HL-60 (cell line): ENCODE data around the gene HMGCL.

ENCODE experiments used
- DNase-seq, 2 experiments: peaks; one replicate each; pipeline ENCODE4 v3.0.0-alpha.2; 2010 to 2020; ENCODE audit warnings: low read depth in 1 of 2, low spot score in 1 of 2
- H3K27ac ChIP-seq: fragments of 250-450 bp; sonication (Bioruptor Pico); replicated peaks from 2 replicates; pipeline ENCODE4 v1.5.1; 2020; ENCODE audit warnings: mild to moderate bottlenecking, moderate library complexity
- H3K27me3 ChIP-seq: fragments of 250-450 bp; sonication (Bioruptor Pico); 2 replicates; pipeline ENCODE4 v1.5.1; 2021; ENCODE audit warnings: mild to moderate bottlenecking, moderate library complexity; ENCODE audit not compliant: insufficient read depth, poor library complexity, severe bottlenecking
- H3K4me3 ChIP-seq: replicated peaks from 2 replicates; pipeline ENCODE4 v1.5.1; 2011; ENCODE audit warnings: mild to moderate bottlenecking, control low read depth, low read length; ENCODE audit not compliant: insufficient read depth
- GABPA ChIP-seq: IDR thresholded peaks from 2 replicates; pipeline ENCODE4 v1.6.1; 2012; ENCODE audit warnings: low read depth
- POLR2AphosphoS5 ChIP-seq: IDR thresholded peaks from 2 replicates; pipeline ENCODE4 v1.6.1; 2012; ENCODE audit warnings: low read depth
- REST ChIP-seq: IDR thresholded peaks from 2 replicates; pipeline ENCODE4 v1.6.1; 2012; ENCODE audit warnings: low read depth; ENCODE audit not compliant: insufficient replicate concordance
- SPI1 ChIP-seq: IDR thresholded peaks from 2 replicates; pipeline ENCODE4 v1.6.1; 2012; ENCODE audit warnings: low read depth, mild to moderate bottlenecking, borderline replicate concordance
- TF ChIP-seq, protein P1 (sequence below): IDR thresholded peaks from one replicate; pipeline ENCODE4 v1.5.1; 2011; ENCODE audit warnings: low read length, control low read depth, inconsistent platforms; ENCODE audit not compliant: insufficient read depth

The HMGCL gene

GRCh38 chr1:23774174-23774880, 50.9 kb downstream of the HMGCL start:
- H3K4me3 ChIP-seq, result no peak overlapping the region
- no peaks in the 10 kb centered on the region for H3K27me3 ChIP-seq
- no peak overlapping the region for H3K27ac ChIP-seq
- TF ChIP-seq SPI1 (no peak), POLR2AphosphoS5 (no peak), GABPA (no peak), REST (no peak)
- TF ChIP-seq, protein P1, sequence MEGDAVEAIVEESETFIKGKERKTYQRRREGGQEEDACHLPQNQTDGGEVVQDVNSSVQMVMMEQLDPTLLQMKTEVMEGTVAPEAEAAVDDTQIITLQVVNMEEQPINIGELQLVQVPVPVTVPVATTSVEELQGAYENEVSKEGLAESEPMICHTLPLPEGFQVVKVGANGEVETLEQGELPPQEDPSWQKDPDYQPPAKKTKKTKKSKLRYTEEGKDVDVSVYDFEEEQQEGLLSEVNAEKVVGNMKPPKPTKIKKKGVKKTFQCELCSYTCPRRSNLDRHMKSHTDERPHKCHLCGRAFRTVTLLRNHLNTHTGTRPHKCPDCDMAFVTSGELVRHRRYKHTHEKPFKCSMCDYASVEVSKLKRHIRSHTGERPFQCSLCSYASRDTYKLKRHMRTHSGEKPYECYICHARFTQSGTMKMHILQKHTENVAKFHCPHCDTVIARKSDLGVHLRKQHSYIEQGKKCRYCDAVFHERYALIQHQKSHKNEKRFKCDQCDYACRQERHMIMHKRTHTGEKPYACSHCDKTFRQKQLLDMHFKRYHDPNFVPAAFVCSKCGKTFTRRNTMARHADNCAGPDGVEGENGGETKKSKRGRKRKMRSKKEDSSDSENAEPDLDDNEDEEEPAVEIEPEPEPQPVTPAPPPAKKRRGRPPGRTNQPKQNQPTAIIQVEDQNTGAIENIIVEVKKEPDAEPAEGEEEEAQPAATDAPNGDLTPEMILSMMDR, result no peak
- no peak for DNase-seq

DNA sequence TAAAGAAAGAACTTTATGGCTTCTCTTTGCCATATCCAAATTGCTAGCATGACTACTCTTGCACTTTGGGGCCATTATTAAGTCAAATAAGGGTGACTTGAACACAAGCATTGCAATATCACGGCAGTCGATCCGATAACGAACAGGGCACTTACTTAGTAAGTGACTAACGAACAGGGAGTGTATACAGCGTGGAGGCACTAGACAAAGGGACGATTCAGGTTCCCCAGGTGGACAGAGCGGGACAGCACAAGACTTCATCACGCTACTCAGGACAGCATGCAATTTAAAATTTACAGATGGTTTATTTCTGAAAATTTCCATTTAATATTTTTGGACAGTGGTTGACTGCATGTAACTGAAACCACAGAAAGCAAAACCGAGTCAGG, 52.4 kb downstream of the HMGCL start:
- DNase-seq, result no peak
- H3K4me3 ChIP-seq, result no peak overlapping the region
- TF ChIP-seq SPI1, result no peak
- TF ChIP-seq REST, result no peak
- TF ChIP-seq GABPA, result no peak
- no peak for TF ChIP-seq POLR2AphosphoS5
- no peaks in the 10 kb centered on the region for H3K27me3 ChIP-seq
- H3K27ac ChIP-seq, result no peak overlapping the region

DNA sequence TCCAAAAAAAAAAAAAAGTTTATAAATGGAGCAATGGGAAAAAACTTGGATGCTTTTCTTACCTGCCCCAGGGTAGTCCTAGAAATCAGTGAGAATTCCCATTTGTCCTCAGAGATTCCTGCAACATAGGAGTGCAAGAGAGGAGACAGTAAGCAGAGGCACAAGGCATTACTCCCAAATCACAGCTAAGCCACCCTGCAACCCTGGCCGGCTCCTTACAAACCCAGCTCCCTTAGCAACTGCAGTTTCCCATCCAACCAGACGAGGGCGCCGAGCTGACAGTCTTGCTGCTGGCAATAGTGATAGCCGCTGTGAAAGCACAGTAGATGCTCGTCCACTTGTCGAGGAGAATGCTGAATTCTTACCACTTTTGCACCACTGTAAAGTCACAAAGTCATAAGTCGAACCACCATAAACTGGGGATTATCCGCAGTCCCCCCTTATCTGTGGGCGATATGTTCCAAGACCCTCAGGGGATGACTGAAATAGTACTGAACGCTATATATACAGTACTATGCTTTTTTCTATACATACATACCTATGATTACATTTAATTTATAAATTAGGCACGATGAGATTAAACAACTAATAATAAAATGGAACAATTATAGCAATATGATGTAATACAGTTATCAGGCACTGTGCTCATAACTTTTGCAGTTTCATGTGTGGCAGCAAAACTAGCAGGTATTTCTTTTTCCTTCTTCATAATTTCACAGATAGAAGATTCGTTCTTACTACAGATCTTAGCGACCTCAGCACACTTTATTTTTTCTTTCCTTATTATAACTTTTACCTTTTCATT, 53.0 kb downstream of the HMGCL start:
- H3K27me3 ChIP-seq, result no peaks in the 10 kb centered on the region
- peak; percentile 55 to 89 for DNase-seq
- TF ChIP-seq, protein P1, result peak; percentile 91
- TF ChIP-seq POLR2AphosphoS5, result no peak
- no peak for TF ChIP-seq REST
- no peak for TF ChIP-seq GABPA
- no peak for TF ChIP-seq SPI1
- H3K27ac ChIP-seq, result no peak overlapping the region
- no peak overlapping the region for H3K4me3 ChIP-seq
